Natural killer cell (primary cell): ENCODE measurements around the gene LRRC8A. TPM values are rescaled to one million over a fixed set of nuclear protein-coding genes. Genes with fewer than 3 reads are reported as not detected.

Experiments used
- ATAC-seq, 3 donors: fragments of 150-1000 bp in 2 of 3; fragments of 200-7000 bp in 1 of 3; cut with Tn5 transposase; 1 replicate in 1 of 3; 2 replicates in 2 of 3; pipeline ENCODE4 v1.10.0; 2021; ENCODE audit warnings: mild to moderate bottlenecking in 2 of 3, moderate library complexity in 2 of 3
- DNase-seq, 2 donors: peaks; one replicate each; pipeline versions ENCODE4 v3.0.0 to v3.0.0-alpha.2; 2013 to 2021; ENCODE audit warnings: mixed read lengths in 1 of 2
- H3K27ac ChIP-seq: one replicate; pipeline ENCODE4 v1.5.1; 2013; ENCODE audit warnings: mild to moderate bottlenecking, low read length
- H3K27me3 ChIP-seq: one replicate; pipeline ENCODE4 v1.6.1; 2013; ENCODE audit warnings: low read length; ENCODE audit not compliant: control insufficient read depth, insufficient read depth
- H3K36me3 ChIP-seq: one replicate; pipeline ENCODE4 v1.6.1; 2013; ENCODE audit warnings: low read length; ENCODE audit not compliant: control insufficient read depth, insufficient read depth
- H3K4me1 ChIP-seq: one replicate; pipeline ENCODE4 v1.6.1; 2013; ENCODE audit warnings: low read length; ENCODE audit not compliant: control insufficient read depth, insufficient read depth
- H3K4me3 ChIP-seq: one replicate; pipeline ENCODE4 v1.5.1; 2013; ENCODE audit warnings: low read length
- H3K9me3 ChIP-seq: one replicate; pipeline ENCODE4 v1.6.1; 2013; ENCODE audit warnings: low read length; ENCODE audit not compliant: control insufficient read depth, insufficient read depth
- H3K27ac Mint-ChIP-seq, 2 donors: one replicate each; pipeline ENCODE4 v1.8.0; 2022; ENCODE audit warnings: mild to moderate bottlenecking in 2 of 2, mixed read lengths in 2 of 2, moderate library complexity in 1 of 2
- H3K27me3 Mint-ChIP-seq, 2 donors: one replicate each; pipeline ENCODE4 v1.8.0; 2022; ENCODE audit warnings: low read depth in 2 of 2, mixed read lengths in 2 of 2
- H3K36me3 Mint-ChIP-seq: one replicate; pipeline ENCODE4 v1.8.0; 2022; ENCODE audit warnings: mixed read lengths
- H3K4me1 Mint-ChIP-seq, 2 donors: one replicate each; pipeline ENCODE4 v1.8.0; 2022; ENCODE audit warnings: mixed read lengths in 2 of 2
- H3K4me3 Mint-ChIP-seq: one replicate; pipeline ENCODE4 v1.8.0; 2022; ENCODE audit warnings: mild to moderate bottlenecking, moderate library complexity, mixed read lengths
- H3K9me3 Mint-ChIP-seq, 2 donors: one replicate each; pipeline ENCODE4 v1.8.0; 2022; ENCODE audit warnings: mixed read lengths in 2 of 2
- WGBS: methylation state at CpG from one replicate; pipeline ENCODE4 v1.1.7; 2013; ENCODE audit warnings: missing lambda C conversion rate; ENCODE audit not compliant: insufficient coverage; 5-methylcytosine and 5-hydroxymethylcytosine counted together
- intact Hi-C: fragments of 100-400 bp; cut with micrococcal nuclease; formaldehyde crosslinking; loops from one replicate; pipeline ENCODE4 v1.14.2; 2022
- total RNA-seq, 4 donors: library from RNA; stranded (reverse); fragments of 120-200 nt in 1 of 4; gene quantifications; one replicate each; pipeline versions ENCODE4 v1.2.3 to v1.2.4, GENCODE V29; 2013 to 2022
- TF ChIP-seq, protein P1 (sequence below): fragments of 200-600 bp; IDR thresholded peaks from one replicate; pipeline ENCODE4 v1.8.0; 2022; ENCODE audit warnings: antibody characterized with exemption

LRRC8A gene
- total RNA-seq, 3 donors from 2014 or later (not counting 1 experiment from before 2014, with no cell fraction given), result 60.0 to 82.9 (median 67.9) TPM

DNA sequence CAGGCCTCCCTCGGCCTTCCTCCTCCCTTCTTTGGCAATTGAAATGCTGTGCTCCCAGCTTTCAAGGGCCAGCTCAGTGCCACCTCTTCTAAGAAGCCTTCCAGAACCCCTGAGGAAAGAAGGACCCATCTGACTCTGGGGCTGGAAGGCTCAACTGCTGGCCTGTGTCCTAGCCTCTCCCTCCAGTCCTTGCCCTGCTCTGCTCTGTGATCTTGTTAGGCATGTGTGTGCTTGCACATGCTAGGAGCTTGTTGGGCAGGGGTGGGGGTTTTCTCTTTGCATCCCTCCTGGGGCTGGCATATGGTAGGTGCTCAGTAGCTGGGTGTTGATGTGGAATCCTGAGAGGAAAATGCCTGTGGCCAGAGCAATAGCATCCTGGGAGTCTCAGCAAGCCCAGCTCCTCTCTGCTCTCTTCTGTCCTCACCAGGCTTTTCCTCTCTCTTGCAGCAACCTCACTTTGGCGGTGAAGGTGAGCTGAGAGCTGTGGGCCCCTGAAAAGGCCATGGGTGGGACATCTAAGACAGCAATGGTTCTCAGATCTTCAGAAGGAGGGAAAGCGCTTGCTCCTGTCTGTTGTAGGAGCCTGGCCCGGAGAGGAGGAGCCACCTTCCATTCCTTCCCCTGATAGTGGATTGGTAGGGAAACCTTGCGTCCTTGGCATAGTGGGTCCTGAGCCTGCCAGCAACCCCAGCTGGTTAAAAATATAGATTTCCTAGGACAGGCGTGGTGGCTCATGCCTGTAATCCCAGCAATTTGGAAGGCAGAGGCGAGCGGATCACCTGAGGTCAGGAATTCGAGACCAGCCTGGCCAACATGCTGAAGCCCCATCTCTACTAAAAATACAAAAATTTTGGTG is 55.6 kb downstream of the LRRC8A start:
- Histone ChIP-seq H3K4me1 (no peaks in the 10 kb centered on the region), H3K4me3 (no peak overlapping the region), H3K27ac (no peak overlapping the region), H3K36me3 (no peaks in the 10 kb centered on the region), H3K27me3 (no peaks in the 10 kb centered on the region), H3K9me3 (no peaks in the 10 kb centered on the region)
- no peaks in the 10 kb centered on the region for H3K36me3 Mint-ChIP-seq
- DNase-seq, result no peak
- 97% methylated on average over 9 of the region's 9 CpGs for WGBS
- H3K4me1 Mint-ChIP-seq, result no peaks in the 10 kb centered on the region
- H3K27me3 Mint-ChIP-seq, result no peaks in the 10 kb centered on the region
- no peak overlapping the region for H3K27ac Mint-ChIP-seq
- no peak overlapping the region for H3K4me3 Mint-ChIP-seq
- TF ChIP-seq, protein P1, sequence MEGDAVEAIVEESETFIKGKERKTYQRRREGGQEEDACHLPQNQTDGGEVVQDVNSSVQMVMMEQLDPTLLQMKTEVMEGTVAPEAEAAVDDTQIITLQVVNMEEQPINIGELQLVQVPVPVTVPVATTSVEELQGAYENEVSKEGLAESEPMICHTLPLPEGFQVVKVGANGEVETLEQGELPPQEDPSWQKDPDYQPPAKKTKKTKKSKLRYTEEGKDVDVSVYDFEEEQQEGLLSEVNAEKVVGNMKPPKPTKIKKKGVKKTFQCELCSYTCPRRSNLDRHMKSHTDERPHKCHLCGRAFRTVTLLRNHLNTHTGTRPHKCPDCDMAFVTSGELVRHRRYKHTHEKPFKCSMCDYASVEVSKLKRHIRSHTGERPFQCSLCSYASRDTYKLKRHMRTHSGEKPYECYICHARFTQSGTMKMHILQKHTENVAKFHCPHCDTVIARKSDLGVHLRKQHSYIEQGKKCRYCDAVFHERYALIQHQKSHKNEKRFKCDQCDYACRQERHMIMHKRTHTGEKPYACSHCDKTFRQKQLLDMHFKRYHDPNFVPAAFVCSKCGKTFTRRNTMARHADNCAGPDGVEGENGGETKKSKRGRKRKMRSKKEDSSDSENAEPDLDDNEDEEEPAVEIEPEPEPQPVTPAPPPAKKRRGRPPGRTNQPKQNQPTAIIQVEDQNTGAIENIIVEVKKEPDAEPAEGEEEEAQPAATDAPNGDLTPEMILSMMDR, result no peak
- no peak for ATAC-seq
- intact Hi-C loops, result no loop called here
- no peaks in the 10 kb centered on the region for H3K9me3 Mint-ChIP-seq

DNA sequence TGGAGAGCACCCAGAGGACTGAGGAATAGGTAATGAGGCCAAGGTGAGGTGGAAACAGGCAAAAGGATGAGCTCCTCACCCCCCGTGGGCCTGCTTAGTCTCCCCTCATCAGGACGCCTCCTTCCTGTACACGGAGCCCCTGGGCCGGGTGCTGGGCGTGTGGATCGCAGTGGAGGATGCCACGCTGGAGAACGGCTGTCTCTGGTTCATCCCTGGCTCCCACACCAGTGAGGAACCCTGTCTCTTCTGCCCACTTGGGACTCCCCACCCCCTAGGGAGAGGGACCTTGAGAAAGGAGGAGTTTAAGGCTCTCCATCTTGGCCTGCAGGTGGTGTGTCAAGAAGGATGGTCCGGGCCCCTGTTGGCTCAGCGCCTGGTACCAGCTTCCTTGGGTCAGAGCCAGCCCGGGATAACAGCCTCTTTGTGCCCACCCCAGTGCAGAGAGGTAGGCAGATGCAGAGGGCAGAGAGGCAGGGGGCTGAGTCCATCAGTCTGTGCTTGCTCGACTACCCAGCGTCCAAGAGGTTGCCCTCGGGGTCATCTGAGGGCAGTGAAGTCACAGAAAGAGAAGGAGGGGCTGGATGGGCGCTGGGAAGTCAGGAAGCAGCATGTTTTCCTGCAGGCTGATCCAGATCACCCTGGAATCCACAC is 58.5 kb downstream of the LRRC8A start:
- H3K27ac Mint-ChIP-seq, result no peak overlapping the region

DNA sequence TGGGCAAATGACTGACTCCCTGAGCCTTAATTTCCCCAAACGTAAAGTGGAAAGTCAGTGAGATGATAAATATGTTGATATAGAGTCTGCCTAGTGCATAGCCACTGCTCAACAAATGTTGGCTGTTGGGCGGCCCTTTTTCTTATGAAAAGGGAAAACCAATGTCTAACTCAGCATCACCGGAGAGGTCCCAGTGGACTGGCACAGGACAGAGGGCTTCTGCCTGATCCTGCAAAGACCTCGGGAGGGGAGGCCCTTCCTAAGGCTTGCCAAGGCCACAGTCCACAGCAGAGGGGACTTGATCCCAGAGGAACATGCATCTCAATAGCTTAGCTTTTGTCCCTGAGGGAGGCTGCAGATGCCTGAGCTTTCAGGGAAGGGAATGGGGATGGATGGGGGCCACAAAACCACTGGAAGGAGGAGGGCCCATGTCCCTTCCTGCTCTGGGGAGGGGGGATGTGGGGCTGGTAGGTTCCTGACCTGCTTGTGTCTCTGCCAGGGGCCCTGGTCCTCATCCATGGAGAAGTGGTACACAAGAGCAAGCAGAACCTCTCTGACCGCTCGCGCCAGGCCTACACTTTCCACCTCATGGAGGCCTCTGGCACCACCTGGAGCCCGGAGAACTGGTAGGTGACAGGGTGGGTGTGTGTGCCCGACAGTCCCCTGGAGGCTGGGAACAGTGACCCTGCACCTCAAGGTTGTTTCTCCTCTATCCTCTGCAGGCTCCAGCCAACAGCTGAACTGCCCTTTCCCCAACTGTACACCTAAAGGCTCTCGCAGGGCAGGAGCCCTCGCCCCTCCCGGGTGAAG is 59.2 kb downstream of the LRRC8A start:
- no peaks in the 10 kb centered on the region for H3K27me3 ChIP-seq
- H3K9me3 ChIP-seq, result no peaks in the 10 kb centered on the region
- intact Hi-C loops, result no loop called here
- peaks cover 4% of the 10 kb centered on the region for H3K4me1 ChIP-seq
- TF ChIP-seq, protein P1, result no peak
- no peak overlapping the region for H3K4me3 Mint-ChIP-seq
- no peak overlapping the region for H3K4me3 ChIP-seq
- ATAC-seq, result no peak
- no peaks in the 10 kb centered on the region for H3K36me3 Mint-ChIP-seq
- H3K27ac Mint-ChIP-seq, result no peak overlapping the region
- WGBS, result 99% methylated on average over 12 of the region's 12 CpGs
- peaks cover 7% of the 10 kb centered on the region in 2 donors for H3K4me1 Mint-ChIP-seq
- no peak for DNase-seq
- no peak overlapping the region for H3K27ac ChIP-seq
- no peaks in the 10 kb centered on the region for H3K27me3 Mint-ChIP-seq
- H3K36me3 ChIP-seq, result no peaks in the 10 kb centered on the region
- H3K9me3 Mint-ChIP-seq, result no peaks in the 10 kb centered on the region

More for the DNA sequence above, 58.5 kb downstream of the LRRC8A start:
- Mint-ChIP-seq H3K36me3 (no peaks in the 10 kb centered on the region), H3K4me1 (no peaks in the 10 kb centered on the region), H3K27me3 (no peaks in the 10 kb centered on the region), H3K9me3 (no peaks in the 10 kb centered on the region), H3K4me3 (no peak overlapping the region)
- TF ChIP-seq, protein P1, result no peak
- Histone ChIP-seq H3K4me3 (no peak overlapping the region), H3K27ac (no peak overlapping the region), H3K4me1 (no peaks in the 10 kb centered on the region), H3K9me3 (no peaks in the 10 kb centered on the region), H3K27me3 (no peaks in the 10 kb centered on the region), H3K36me3 (no peaks in the 10 kb centered on the region)
- no peak for ATAC-seq
- intact Hi-C loops, result no loop called here
- no peak for DNase-seq
- 91% methylated on average over 15 of the region's 15 CpGs for WGBS
